ENCODE data around the gene TCEANC2.

DNA sequence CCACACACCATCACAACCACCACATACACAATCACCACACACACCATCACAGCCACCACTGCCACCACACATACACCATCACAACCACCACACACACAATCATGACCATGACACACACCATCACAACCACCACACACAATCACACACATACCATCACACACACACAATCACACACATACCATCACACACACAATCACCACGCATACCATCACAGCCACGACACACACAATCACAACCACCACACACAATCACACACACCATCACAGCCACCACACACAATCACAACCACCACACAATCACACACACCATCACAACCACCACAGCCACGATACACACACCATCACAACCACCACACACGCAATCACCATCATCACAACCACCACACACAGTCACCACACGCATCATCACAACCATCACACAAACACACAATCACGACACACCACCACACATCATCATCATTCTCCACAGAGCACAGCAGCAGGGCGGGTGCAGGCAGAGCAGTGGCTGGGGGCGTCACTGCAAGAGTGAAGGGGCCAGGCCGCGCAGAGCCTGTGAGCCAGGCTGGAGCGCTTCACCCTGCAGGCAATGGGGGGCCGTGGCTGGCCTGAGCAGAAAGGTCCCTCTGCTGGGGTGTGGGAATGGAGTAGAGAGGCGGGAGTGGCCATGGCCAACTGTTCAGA lies 66.8 kb downstream of the TCEANC2 start:
- TF ChIP-seq, protein P1, sequence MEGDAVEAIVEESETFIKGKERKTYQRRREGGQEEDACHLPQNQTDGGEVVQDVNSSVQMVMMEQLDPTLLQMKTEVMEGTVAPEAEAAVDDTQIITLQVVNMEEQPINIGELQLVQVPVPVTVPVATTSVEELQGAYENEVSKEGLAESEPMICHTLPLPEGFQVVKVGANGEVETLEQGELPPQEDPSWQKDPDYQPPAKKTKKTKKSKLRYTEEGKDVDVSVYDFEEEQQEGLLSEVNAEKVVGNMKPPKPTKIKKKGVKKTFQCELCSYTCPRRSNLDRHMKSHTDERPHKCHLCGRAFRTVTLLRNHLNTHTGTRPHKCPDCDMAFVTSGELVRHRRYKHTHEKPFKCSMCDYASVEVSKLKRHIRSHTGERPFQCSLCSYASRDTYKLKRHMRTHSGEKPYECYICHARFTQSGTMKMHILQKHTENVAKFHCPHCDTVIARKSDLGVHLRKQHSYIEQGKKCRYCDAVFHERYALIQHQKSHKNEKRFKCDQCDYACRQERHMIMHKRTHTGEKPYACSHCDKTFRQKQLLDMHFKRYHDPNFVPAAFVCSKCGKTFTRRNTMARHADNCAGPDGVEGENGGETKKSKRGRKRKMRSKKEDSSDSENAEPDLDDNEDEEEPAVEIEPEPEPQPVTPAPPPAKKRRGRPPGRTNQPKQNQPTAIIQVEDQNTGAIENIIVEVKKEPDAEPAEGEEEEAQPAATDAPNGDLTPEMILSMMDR (IDR thresholded peaks at IDR 0.05 in 4 of 5, conservative IDR thresholded peaks at IDR 0.05 in 1 of 5) = no peak
- no peak for TF ChIP-seq POLR2A (IDR thresholded peaks at IDR 0.05)
